SK-N-SH (cell line): ENCODE results near the gene PGM2L1. TPM values are rescaled to one million over a fixed set of nuclear protein-coding genes. Genes with fewer than 3 reads are reported as not detected.
"Not testable (repeated sequence)": the region's sequence is repeated elsewhere in the genome, so short reads cannot be mapped to it uniquely, and the experiment has no call there.

Experiments used
- CTCF ChIA-PET: fragments of 300-600, 350-600 bp; formaldehyde crosslinking; extraction: SDS; loops from one replicate; lab custom pipeline; 2021; lab: Yijun Ruan, JAX
- POLR2A ChIA-PET: fragments of 350-600 bp; sonication (Branson Sonifier 250); formaldehyde crosslinking; extraction: SDS; loops from one replicate; lab custom pipeline; 2020; ENCODE audit warnings: antibody characterized with exemption, inconsistent platforms; lab: Yijun Ruan, JAX
- DNase-seq: peaks from one replicate; pipeline ENCODE4 v3.0.0; 2012
- H2AFZ ChIP-seq: fragments of 200-600 bp; sonication (generic); 2 replicates; pipeline ENCODE4 v1.8.1; 2016; ENCODE audit warnings: antibody characterized with exemption, mild to moderate bottlenecking, low read depth
- H3F3A ChIP-seq: fragments of 200-600 bp; sonication (generic); replicated peaks from 2 replicates; pipeline ENCODE3; 2016; ENCODE audit warnings: antibody characterized with exemption, mild to moderate bottlenecking; ENCODE audit not compliant: insufficient read depth
- H3K27ac ChIP-seq, 2 experiments: fragments of 200-500 bp in 1 of 2; fragments of 200-600 bp in 1 of 2; sonication (Bioruptor generic) in 1 of 2; sonication (generic), shearing (Covaris generic) in 1 of 2; 2 replicates each; pipeline versions ENCODE4 v1.5.1 to v1.6.1; 2014 to 2016; ENCODE audit warnings: low read depth in 2 of 2, inconsistent platforms in 1 of 2, low read length in 1 of 2, mild to moderate bottlenecking in 1 of 2, mixed read lengths in 1 of 2
- H3K27me3 ChIP-seq: fragments of 200-600 bp; sonication (generic), shearing (Covaris generic); 2 replicates; pipeline ENCODE4 v1.6.1; 2016; ENCODE audit warnings: mixed run types; ENCODE audit not compliant: insufficient read depth
- H3K36me3 ChIP-seq, 2 experiments: fragments of 200-500 bp in 1 of 2; fragments of 200-600 bp in 1 of 2; sonication (Bioruptor generic) in 1 of 2; sonication (generic) in 1 of 2; replicated peaks in 1 of 2; 2 replicates each; pipeline versions ENCODE3 to v1.5.1; 2014 to 2016; ENCODE audit warnings: low read length in 1 of 2, mild to moderate bottlenecking in 1 of 2; ENCODE audit not compliant: insufficient read depth in 2 of 2, control insufficient read depth in 1 of 2
- H3K4me1 ChIP-seq, 2 experiments: fragments of 200-500 bp in 1 of 2; fragments of 200-600 bp in 1 of 2; sonication (Bioruptor generic) in 1 of 2; sonication (generic), shearing (Covaris generic) in 1 of 2; 2 replicates each; pipeline versions ENCODE4 v1.5.1 to v1.6.1; 2014 to 2016; ENCODE audit warnings: low read depth in 1 of 2, low read length in 1 of 2, mixed run types in 1 of 2; ENCODE audit not compliant: insufficient read depth in 2 of 2, control insufficient read depth in 1 of 2
- H3K4me2 ChIP-seq: fragments of 200-600 bp; sonication (generic), shearing (Covaris generic); 2 replicates; pipeline ENCODE4 v1.6.1; 2017; ENCODE audit warnings: mixed run types
- H3K4me3 ChIP-seq, 2 experiments: fragments of 200-500 bp in 1 of 2; fragments of 200-600 bp in 1 of 2; sonication (Bioruptor generic) in 1 of 2; sonication (generic), shearing (Covaris generic) in 1 of 2; 2 replicates each; pipeline versions ENCODE4 v1.5.1 to v1.8.1; 2014 to 2016; ENCODE audit warnings: low read depth in 2 of 2, inconsistent platforms in 1 of 2, low read length in 1 of 2, mild to moderate bottlenecking in 1 of 2, mixed read lengths in 1 of 2, moderate library complexity in 1 of 2
- H3K79me2 ChIP-seq: fragments of 200-600 bp; sonication (generic); 2 replicates; pipeline ENCODE4 v1.8.1; 2017; ENCODE audit warnings: mild to moderate bottlenecking; ENCODE audit not compliant: insufficient read depth
- H3K9ac ChIP-seq: fragments of 200-600 bp; sonication (generic); 2 replicates; pipeline ENCODE4 v1.6.1; 2017; ENCODE audit warnings: mixed run types
- H3K9me2 ChIP-seq: fragments of 200-600 bp; sonication (generic); 2 replicates; pipeline ENCODE4 v1.6.1; 2017; ENCODE audit warnings: mixed run types
- H3K9me3 ChIP-seq: fragments of 200-600 bp; sonication (generic); 2 replicates; pipeline ENCODE4 v1.6.1; 2017; ENCODE audit warnings: mixed run types, mild to moderate bottlenecking, moderate library complexity
- H4K20me1 ChIP-seq: fragments of 200-600 bp; sonication (generic); 2 replicates; pipeline ENCODE4 v1.6.1; 2017; ENCODE audit warnings: mild to moderate bottlenecking, mixed run types; ENCODE audit not compliant: insufficient read depth
- JUND ChIP-seq: IDR thresholded peaks from 2 replicates; pipeline ENCODE4 v1.4.0; 2012
- MAX ChIP-seq: IDR thresholded peaks from 2 replicates; pipeline ENCODE4 v1.4.0; 2012; ENCODE audit warnings: low read depth
- MXI1 ChIP-seq: IDR thresholded peaks from 2 replicates; pipeline ENCODE4 v1.6.1; 2012; ENCODE audit warnings: mild to moderate bottlenecking, low read depth, low read length, improper control_type of control experiment
- NRF1 ChIP-seq: IDR thresholded peaks from 2 replicates; pipeline ENCODE4 v1.6.1; 2012; ENCODE audit warnings: low read depth, mild to moderate bottlenecking, low read length
- RCOR1 ChIP-seq: fragments of 150-350 bp; IDR thresholded peaks from 2 replicates; pipeline ENCODE4 v1.6.1; 2017; ENCODE audit warnings: antibody characterized with exemption, low read length
- RFX5 ChIP-seq: IDR thresholded peaks from 2 replicates; pipeline ENCODE4 v1.6.1; 2012; ENCODE audit warnings: mild to moderate bottlenecking, improper control_type of control experiment, low read length
- SIN3A ChIP-seq: IDR thresholded peaks from 2 replicates; pipeline ENCODE4 v1.6.1; 2012; ENCODE audit warnings: low read depth, mild to moderate bottlenecking, low read length, moderate library complexity, borderline replicate concordance
- TCF12 ChIP-seq: IDR thresholded peaks from 2 replicates; pipeline ENCODE4 v1.4.0; 2012
- TEAD4 ChIP-seq: IDR thresholded peaks from 2 replicates; pipeline ENCODE4 v1.4.0; 2012; ENCODE audit warnings: mild to moderate bottlenecking, borderline replicate concordance; ENCODE audit not compliant: insufficient read depth
- WGBS: methylation state at CpG from one replicate; pipeline ENCODE4 v1.1.6; 2017; ENCODE audit warnings: low lambda C conversion rate; 5-methylcytosine and 5-hydroxymethylcytosine counted together
- polyA plus RNA-seq, 3 experiments: library from polyadenylated mRNA; depleted of rRNA; stranded (reverse); fragments of >200 nt; gene quantifications; 2 replicates each; pipeline ENCODE4 v1.2.3, GENCODE V29; 2012
- TF ChIP-seq, protein P1 (sequence below): fragments of 200-600 bp; sonication (generic); IDR thresholded peaks from 2 replicates; pipeline ENCODE4 v1.6.1; 2017; ENCODE audit warnings: antibody characterized with exemption, mild to moderate bottlenecking, moderate library complexity

PGM2L1 gene
- polyA plus RNA-seq, 1 of the 3 experiments (the other 2 are of a cell fraction), result 0.90 TPM

DNA sequence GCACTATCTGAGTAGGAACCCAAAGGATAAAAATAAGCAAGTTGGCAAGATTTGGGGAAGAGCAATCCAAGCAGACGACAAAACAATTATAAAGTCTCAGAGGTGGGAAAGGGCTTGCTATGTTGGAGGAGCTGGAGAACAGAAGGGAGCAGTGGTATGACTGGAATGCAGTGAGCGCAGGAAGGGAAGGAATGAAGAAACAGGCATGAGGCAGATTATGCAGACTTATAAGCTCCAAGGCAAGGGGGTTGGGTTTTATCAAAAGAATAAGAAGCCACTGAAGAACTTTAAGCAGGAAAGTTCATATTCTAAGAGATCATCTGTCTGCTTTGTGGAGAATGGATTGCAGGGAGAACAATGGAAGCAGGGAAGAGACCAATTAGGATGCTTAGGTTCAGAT lies 31.7 kb downstream of the PGM2L1 start:
- H3K36me3 ChIP-seq, result peaks cover 0 to 32% of the 10 kb centered on the region in 2 experiments
- H3K4me1 ChIP-seq, result peaks cover under 1 to 8% of the 10 kb centered on the region in 2 experiments; a peak in 3 of 4 replicates
- POLR2A ChIA-PET, result no interaction called here
- H3K4me2 ChIP-seq, result peak overlapping the region; percentile 28; the same call in 1 of the 2 replicates
- TF ChIP-seq, protein P1, sequence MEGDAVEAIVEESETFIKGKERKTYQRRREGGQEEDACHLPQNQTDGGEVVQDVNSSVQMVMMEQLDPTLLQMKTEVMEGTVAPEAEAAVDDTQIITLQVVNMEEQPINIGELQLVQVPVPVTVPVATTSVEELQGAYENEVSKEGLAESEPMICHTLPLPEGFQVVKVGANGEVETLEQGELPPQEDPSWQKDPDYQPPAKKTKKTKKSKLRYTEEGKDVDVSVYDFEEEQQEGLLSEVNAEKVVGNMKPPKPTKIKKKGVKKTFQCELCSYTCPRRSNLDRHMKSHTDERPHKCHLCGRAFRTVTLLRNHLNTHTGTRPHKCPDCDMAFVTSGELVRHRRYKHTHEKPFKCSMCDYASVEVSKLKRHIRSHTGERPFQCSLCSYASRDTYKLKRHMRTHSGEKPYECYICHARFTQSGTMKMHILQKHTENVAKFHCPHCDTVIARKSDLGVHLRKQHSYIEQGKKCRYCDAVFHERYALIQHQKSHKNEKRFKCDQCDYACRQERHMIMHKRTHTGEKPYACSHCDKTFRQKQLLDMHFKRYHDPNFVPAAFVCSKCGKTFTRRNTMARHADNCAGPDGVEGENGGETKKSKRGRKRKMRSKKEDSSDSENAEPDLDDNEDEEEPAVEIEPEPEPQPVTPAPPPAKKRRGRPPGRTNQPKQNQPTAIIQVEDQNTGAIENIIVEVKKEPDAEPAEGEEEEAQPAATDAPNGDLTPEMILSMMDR, result no peak
- TF ChIP-seq TEAD4, result peak; percentile 28; the same call in 1 of the 2 replicates
- peak overlapping the region in 1 of 2 experiments; percentile 26; a peak in 1 of 4 replicates for H3K4me3 ChIP-seq
- DNase-seq, result no peak
- H4K20me1 ChIP-seq, result no peaks in the 10 kb centered on the region
- peak overlapping the region in 1 of 2 experiments; percentile 53; a peak in 1 of 4 replicates for H3K27ac ChIP-seq
- no peaks in the 10 kb centered on the region for H3K9me2 ChIP-seq
- H3K27me3 ChIP-seq, result no peaks in the 10 kb centered on the region
- H3F3A ChIP-seq, result peaks cover 8% of the 10 kb centered on the region
- WGBS, result 73% methylated on average over 2 of the region's 2 CpGs
- CTCF ChIA-PET, result no interaction called here
- H3K79me2 ChIP-seq, result no peaks in the 10 kb centered on the region
- no peak overlapping the region for H2AFZ ChIP-seq
- H3K9ac ChIP-seq, result no peak overlapping the region
- no peaks in the 10 kb centered on the region for H3K9me3 ChIP-seq

DNA sequence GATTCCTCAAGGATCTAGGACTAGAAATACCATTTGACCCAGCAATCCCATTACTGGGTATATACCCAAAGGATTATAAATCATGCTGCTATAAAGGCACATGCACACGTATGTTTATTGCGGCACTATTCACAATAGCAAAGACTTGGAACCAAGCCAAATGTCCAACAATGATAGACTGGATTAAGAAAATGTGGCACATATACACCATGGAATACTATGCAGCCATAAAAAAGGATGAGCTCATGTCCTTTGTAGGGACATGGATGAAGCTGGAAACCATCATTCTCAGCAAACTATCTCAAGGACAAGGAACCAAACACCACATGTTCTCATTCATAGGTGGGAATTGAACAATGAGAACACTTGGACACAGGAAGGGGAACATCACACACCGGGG lies 32.4 kb downstream of the PGM2L1 start:
- H3K9me3 ChIP-seq, DNase-seq, H3K4me1 ChIP-seq, H3K9ac ChIP-seq, H3K27me3 ChIP-seq, H3K27ac ChIP-seq, H3F3A ChIP-seq, H3K4me3 ChIP-seq, H2AFZ ChIP-seq, H3K79me2 ChIP-seq, CTCF ChIA-PET, H3K4me2 ChIP-seq, H4K20me1 ChIP-seq, H3K9me2 ChIP-seq, POLR2A ChIA-PET: not testable (repeated sequence)
- WGBS, result 100% methylated on average over 3 of the region's 3 CpGs
- H3K36me3 ChIP-seq, result peaks cover 0 to 27% of the 10 kb centered on the region in 2 experiments

DNA sequence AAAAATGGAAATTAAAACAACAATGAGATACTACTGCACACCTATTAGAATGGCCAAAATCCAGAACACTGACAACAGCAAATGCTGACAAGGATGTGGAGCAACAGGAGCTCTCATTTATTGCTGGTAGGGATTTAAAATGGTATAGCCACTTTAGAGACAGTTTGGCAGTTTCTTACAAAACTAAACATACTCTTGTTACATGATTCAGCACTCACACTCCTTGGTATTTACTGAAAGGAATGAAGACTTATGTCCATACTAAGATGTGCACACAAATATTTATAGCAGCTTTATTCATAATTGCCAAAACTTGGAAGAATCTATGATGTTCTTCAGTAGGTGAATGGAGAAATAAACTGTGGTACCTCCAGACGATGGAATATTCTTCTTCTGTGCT lies 40.8 kb downstream of the PGM2L1 start:
- Histone ChIP-seq H2AFZ (no peak overlapping the region), H3K4me1 (no peaks in the 10 kb centered on the region), H3K36me3 (peaks cover 0 to 29% of the 10 kb centered on the region in 2 experiments), H3K9ac (no peak overlapping the region), H3K9me2 (no peaks in the 10 kb centered on the region), H3K4me3 (no peak overlapping the region), H3K27ac (no peak overlapping the region), H4K20me1 (no peaks in the 10 kb centered on the region), H3K79me2 (no peaks in the 10 kb centered on the region), H3K9me3 (no peaks in the 10 kb centered on the region), H3F3A (no peaks in the 10 kb centered on the region), H3K4me2 (no peak overlapping the region), H3K27me3 (no peaks in the 10 kb centered on the region)
- 93% methylated on average over 1 of the region's 1 CpG for WGBS
- POLR2A ChIA-PET, result no interaction called here
- no peak for DNase-seq
- CTCF ChIA-PET, result interaction anchor here (0.6 to 1.5 kb wide), 4 partner anchors 13 to 228 kb away, joined by 3 to 4 read pairs (median 3); no protein-coding TSS in a partner anchor
- no peak for TF ChIP-seq NRF1
- no peak for TF ChIP-seq RCOR1
- TF ChIP-seq TCF12, result no peak
- TF ChIP-seq RFX5, result no peak
- TF ChIP-seq MXI1, result no peak
- no peak for TF ChIP-seq TEAD4
- no peak for TF ChIP-seq MAX
- TF ChIP-seq JUND, result no peak
- TF ChIP-seq SIN3A, result no peak
